GM12864 (cell line): ENCODE data around the gene MBTPS1.

Experiments used
- DNase-seq: peaks from one replicate; pipeline ENCODE4 v3.0.0-alpha.2; 2011; ENCODE audit warnings: low read depth
- H3K4me3 ChIP-seq: 2 replicates; pipeline ENCODE4 v1.5.1; 2011; ENCODE audit warnings: mild to moderate bottlenecking, low read depth, low read length, control low read depth
- TF ChIP-seq, protein P1 (sequence below): IDR thresholded peaks from 2 replicates; pipeline ENCODE4 v1.5.1; 2011; ENCODE audit warnings: low read depth, mild to moderate bottlenecking, moderate library complexity, low read length, control low read depth, inconsistent platforms; ENCODE audit errors: missing control alignments

The MBTPS1 gene

GRCh38 chr16:84055366-84055765 lies 61.4 kb downstream of the MBTPS1 start:
- no peak overlapping the region for H3K4me3 ChIP-seq
- TF ChIP-seq, protein P1, sequence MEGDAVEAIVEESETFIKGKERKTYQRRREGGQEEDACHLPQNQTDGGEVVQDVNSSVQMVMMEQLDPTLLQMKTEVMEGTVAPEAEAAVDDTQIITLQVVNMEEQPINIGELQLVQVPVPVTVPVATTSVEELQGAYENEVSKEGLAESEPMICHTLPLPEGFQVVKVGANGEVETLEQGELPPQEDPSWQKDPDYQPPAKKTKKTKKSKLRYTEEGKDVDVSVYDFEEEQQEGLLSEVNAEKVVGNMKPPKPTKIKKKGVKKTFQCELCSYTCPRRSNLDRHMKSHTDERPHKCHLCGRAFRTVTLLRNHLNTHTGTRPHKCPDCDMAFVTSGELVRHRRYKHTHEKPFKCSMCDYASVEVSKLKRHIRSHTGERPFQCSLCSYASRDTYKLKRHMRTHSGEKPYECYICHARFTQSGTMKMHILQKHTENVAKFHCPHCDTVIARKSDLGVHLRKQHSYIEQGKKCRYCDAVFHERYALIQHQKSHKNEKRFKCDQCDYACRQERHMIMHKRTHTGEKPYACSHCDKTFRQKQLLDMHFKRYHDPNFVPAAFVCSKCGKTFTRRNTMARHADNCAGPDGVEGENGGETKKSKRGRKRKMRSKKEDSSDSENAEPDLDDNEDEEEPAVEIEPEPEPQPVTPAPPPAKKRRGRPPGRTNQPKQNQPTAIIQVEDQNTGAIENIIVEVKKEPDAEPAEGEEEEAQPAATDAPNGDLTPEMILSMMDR: no peak
- no peak for DNase-seq

DNA sequence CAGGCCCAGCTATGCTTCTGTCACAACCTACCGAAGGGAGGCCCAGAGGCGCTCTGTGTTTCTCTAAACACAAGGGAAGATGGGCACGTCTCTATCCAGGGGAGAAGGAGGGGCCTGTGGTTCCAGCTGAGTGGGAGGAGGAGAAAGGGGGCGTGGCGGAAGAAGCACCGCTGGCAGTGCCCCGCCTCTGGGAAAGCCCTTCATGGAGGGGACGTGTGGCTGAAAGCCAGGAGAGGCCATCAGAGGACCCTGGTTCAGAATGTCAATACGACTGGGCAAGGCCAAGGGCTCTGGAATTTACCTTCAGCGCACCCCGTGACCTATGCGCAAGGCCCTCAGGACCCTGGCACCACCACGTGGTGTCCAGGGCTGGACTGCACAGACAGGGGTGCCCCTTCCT lies 61.8 kb downstream of the MBTPS1 start:
- H3K4me3 ChIP-seq: no peak overlapping the region
- TF ChIP-seq, protein P1: no peak
- no peak for DNase-seq

- TF ChIP-seq, protein P1: no peak
These were observed 62.5 kb downstream of the MBTPS1 start for GRCh38 chr16:84054271-84054670.

GRCh38 chr16:84053237-84053636 lies 63.5 kb downstream of the MBTPS1 start:
- no peak overlapping the region for H3K4me3 ChIP-seq
- DNase-seq: no peak
- TF ChIP-seq, protein P1: no peak

More at GRCh38 chr16:84054271-84054670, 62.5 kb downstream of the MBTPS1 start:
- no peak for DNase-seq
- no peak overlapping the region for H3K4me3 ChIP-seq

DNA sequence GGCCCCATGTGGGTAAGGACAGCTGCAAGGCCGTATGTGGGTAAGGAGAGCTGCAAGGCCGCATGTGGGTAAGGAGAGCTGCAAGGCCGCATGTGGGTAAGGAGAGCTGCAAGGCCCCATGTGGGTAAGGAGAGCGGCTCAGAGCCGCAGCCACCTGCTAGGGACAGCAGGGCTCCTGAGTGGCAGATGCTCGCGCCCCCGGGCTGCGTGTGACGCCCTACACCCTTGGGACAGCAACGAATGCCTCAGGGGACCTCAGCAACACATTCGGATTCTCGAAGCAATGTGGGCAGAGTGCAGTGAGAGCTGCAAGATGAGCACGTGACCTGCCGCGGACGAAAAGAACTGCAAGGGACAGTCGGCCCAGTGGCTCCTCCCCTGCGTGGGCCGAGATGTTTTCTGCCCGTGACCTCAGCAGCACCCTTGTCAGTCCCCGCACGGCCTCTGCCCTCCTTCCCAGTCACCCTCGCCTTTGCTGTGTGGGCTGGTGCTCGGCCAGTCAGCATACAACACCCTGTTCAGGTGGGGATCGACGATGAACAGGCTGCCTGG lies 64.6 kb downstream of the MBTPS1 start:
- no peak for DNase-seq
- H3K4me3 ChIP-seq: no peak overlapping the region
- TF ChIP-seq, protein P1: no peak

GRCh38 chr16:84050316-84050715 lies 66.4 kb downstream of the MBTPS1 start:
- TF ChIP-seq, protein P1: no peak
- no peak for DNase-seq
- no peak overlapping the region for H3K4me3 ChIP-seq

GRCh38 chr16:84049403-84050060 lies 67.2 kb downstream of the MBTPS1 start:
- H3K4me3 ChIP-seq: no peak overlapping the region
- TF ChIP-seq, protein P1: no peak
- no peak for DNase-seq
